HG02623 (cell line): ENCODE results near the gene HLCS.
"Not testable (repeated sequence)": the region's sequence is repeated elsewhere in the genome, so short reads cannot be mapped to it uniquely, and the experiment has no call there.

Experiments
- ATAC-seq: cut with Tn5 transposase; IDR thresholded peaks from one replicate; pipeline ENCODE4 v1.9.1; 2021; ENCODE audit warnings: moderate library complexity; ENCODE audit not compliant: unreplicated experiment

HLCS gene

GRCh38 chr21:36966066-36966820 is at the start of gene HLCS:
Gene HLCS (minus strand): TSS chr21:36966669. CDS start chr21:36966638, 31 bp downstream.
- ATAC-seq, result peak; percentile 79

- ATAC-seq, result peak; percentile 87
Observed at GRCh38 chr21:37009740-37010341, 43.4 kb upstream of the HLCS start.

GRCh38 chr21:37008724-37009123 is 42.3 kb upstream of the HLCS start:
- ATAC-seq, result no peak

GRCh38 chr21:37006486-37007291 is 40.2 kb upstream of the HLCS start, which contains the start of gene RIPPLY3:
Gene RIPPLY3 (plus strand): TSS chr21:37006702. CDS start chr21:37006773, 71 bp downstream.
- ATAC-seq, result no peak

- ATAC-seq, result no peak
Observed at GRCh38 chr21:37005548-37006485, 39.3 kb upstream of the HLCS start.

GRCh38 chr21:37003917-37004316 is 37.4 kb upstream of the HLCS start:
- ATAC-seq, result not testable (repeated sequence)

- not testable (repeated sequence) for ATAC-seq
Observed at GRCh38 chr21:37002851-37003250, 36.4 kb upstream of the HLCS start.

GRCh38 chr21:37001441-37001840 is 35.0 kb upstream of the HLCS start:
- no peak for ATAC-seq

GRCh38 chr21:37000381-37000780 is 33.9 kb upstream of the HLCS start:
- no peak for ATAC-seq

GRCh38 chr21:36999131-36999898 is 32.8 kb upstream of the HLCS start:
- no peak for ATAC-seq

GRCh38 chr21:36995285-36995684 is 28.8 kb upstream of the HLCS start:
- not testable (repeated sequence) for ATAC-seq

- no peak for ATAC-seq
Observed at GRCh38 chr21:36994501-36995158, 28.2 kb upstream of the HLCS start.

- ATAC-seq, result no peak
Observed at GRCh38 chr21:36992671-36993070, 26.2 kb upstream of the HLCS start.

GRCh38 chr21:36990508-36991205 is 24.2 kb upstream of the HLCS start:
- no peak for ATAC-seq

GRCh38 chr21:36989699-36990507 is 23.4 kb upstream of the HLCS start:
- ATAC-seq, result peak; percentile 87

- not testable (repeated sequence) for ATAC-seq
Observed at GRCh38 chr21:36989199-36989698, 22.8 kb upstream of the HLCS start.

GRCh38 chr21:36988536-36988935 is 22.1 kb upstream of the HLCS start:
- no peak for ATAC-seq

GRCh38 chr21:36987845-36988244 is 21.4 kb upstream of the HLCS start:
- ATAC-seq, result no peak
